K562 (cell line): ENCODE results near the gene MOK. TPM values are rescaled to one million over a fixed set of nuclear protein-coding genes. Genes with fewer than 3 reads are reported as not detected.

Source experiments
- ATAC-seq: fragments of 200-7000 bp; cut with Tn5 transposase; 3 replicates; pipeline ENCODE4 v1.9.1; 2020; ENCODE audit warnings: moderate library complexity
- BruUV-seq: library from RNA; stranded (reverse); fragments of 400-500 nt; replicated peaks from 2 replicates; lab custom pipeline; 2021; lab: Mats Ljungman, UMichigan
- CTCF ChIA-PET: fragments of 300-600 bp; formaldehyde crosslinking; extraction: SDS; loops from one replicate; lab custom pipeline; 2021; ENCODE audit warnings: low intra/inter-chr PET ratio; lab: Yijun Ruan, JAX
- POLR2A ChIA-PET: fragments of 300-600, 350-650 bp; sonication (Branson Sonifier 250); formaldehyde crosslinking; extraction: SDS; loops from one replicate; lab custom pipeline; 2021; ENCODE audit warnings: antibody characterized with exemption, inconsistent platforms; lab: Yijun Ruan, JAX
- DNase-seq, 4 experiments: peaks; one replicate each; pipeline versions ENCODE4 v3.0.0 to v3.0.0-alpha.2; 2011 to 2018; ENCODE audit warnings: low spot score in 3 of 4, mixed read lengths in 3 of 4; ENCODE audit errors: extremely low read depth in 1 of 4
- FAIRE-seq: peaks from 2 replicates; lab custom pipeline; 2011; peaks lifted over from hg19 to GRCh38; lab: Jason Lieb, UNC
- H2AFZ ChIP-seq: 2 replicates; pipeline ENCODE4 v1.6.0; 2011; ENCODE audit warnings: low read depth, low read length, control low read depth, inconsistent platforms
- H3K27ac ChIP-seq: fragments of 200-600 bp; 3 replicates; pipeline ENCODE4 v1.8.0; 2011; ENCODE audit warnings: low read depth, mild to moderate bottlenecking, control low read depth, inconsistent platforms, low read length, moderate library complexity, mixed read lengths; ENCODE audit errors: extremely low read depth
- H3K27me3 ChIP-seq, 2 experiments: fragments of 300-600 bp in 1 of 2; 2 replicates in 1 of 2; 3 replicates in 1 of 2; pipeline versions ENCODE4 v1.6.0 to v1.8.0; 2011; ENCODE audit warnings: inconsistent platforms in 2 of 2, low read length in 2 of 2, mild to moderate bottlenecking in 1 of 2, mixed read lengths in 1 of 2, moderate library complexity in 1 of 2; ENCODE audit not compliant: control insufficient read depth in 2 of 2, insufficient read depth in 2 of 2
- H3K36me3 ChIP-seq: fragments of 300-600 bp; 3 replicates; pipeline ENCODE4 v1.8.0; 2011; ENCODE audit warnings: mild to moderate bottlenecking, low read length, inconsistent platforms; ENCODE audit not compliant: control insufficient read depth, insufficient read depth
- H3K4me1 ChIP-seq, 2 experiments: fragments of 200-600 bp in 1 of 2; replicated peaks in 1 of 2; 2 replicates in 1 of 2; 3 replicates in 1 of 2; pipeline versions ENCODE4 v1.5.1 to v1.8.0; 2011; ENCODE audit warnings: inconsistent platforms in 2 of 2, low read length in 2 of 2, mild to moderate bottlenecking in 1 of 2, mixed read lengths in 1 of 2, moderate library complexity in 1 of 2; ENCODE audit not compliant: control insufficient read depth in 2 of 2, insufficient read depth in 2 of 2
- H3K4me2 ChIP-seq: 2 replicates; pipeline ENCODE4 v1.6.1; 2011; ENCODE audit warnings: low read length, control low read depth, inconsistent platforms, mixed read lengths; ENCODE audit not compliant: insufficient read depth
- H3K4me3 ChIP-seq: fragments of 200-600 bp; sonication (generic), shearing (Covaris generic); 2 replicates; pipeline ENCODE4 v1.5.1; 2016; ENCODE audit warnings: control low read depth, inconsistent platforms
- H3K79me2 ChIP-seq: fragments of 200-600 bp; 3 replicates; pipeline ENCODE4 v1.8.0; 2011; ENCODE audit warnings: low read length, inconsistent platforms; ENCODE audit not compliant: control insufficient read depth, insufficient read depth
- H3K9ac ChIP-seq, 2 experiments: 2 replicates each; pipeline versions ENCODE4 v1.6.0 to v1.6.1; 2011; ENCODE audit warnings: low read depth in 2 of 2, low read length in 2 of 2, control low read depth in 1 of 2, inconsistent platforms in 1 of 2, mild to moderate bottlenecking in 1 of 2, mixed read lengths in 1 of 2; ENCODE audit not compliant: insufficient read depth in 1 of 2
- H3K9me1 ChIP-seq: one replicate; pipeline ENCODE4 v1.6.0; 2011; ENCODE audit warnings: inconsistent platforms, mild to moderate bottlenecking, low read length, moderate library complexity; ENCODE audit not compliant: control insufficient read depth, insufficient read depth
- H3K9me3 ChIP-seq: replicated peaks from 2 replicates; pipeline ENCODE4 v1.5.1; 2011; ENCODE audit warnings: low read depth, low read length, inconsistent platforms; ENCODE audit not compliant: control insufficient read depth, insufficient read depth
- H4K20me1 ChIP-seq: replicated peaks from 2 replicates; pipeline ENCODE4 v1.6.1; 2011; ENCODE audit warnings: low read length, inconsistent platforms, mixed read lengths; ENCODE audit not compliant: control insufficient read depth, insufficient read depth
- BDP1 ChIP-seq: IDR thresholded peaks from 3 replicates; pipeline ENCODE4 v1.6.1; 2011; ENCODE audit not compliant: insufficient read length, insufficient read depth
- HDGF ChIP-seq: fragments of 450-650 bp; IDR thresholded peaks from 2 replicates; pipeline ENCODE4 v1.6.1; 2016
- MCM3 ChIP-seq: fragments of 450-650 bp; IDR thresholded peaks from 2 replicates; pipeline ENCODE4 v1.6.1; 2016
- MEF2D ChIP-seq: conservative IDR thresholded peaks from 2 replicates; pipeline ENCODE4 v1.6.1; 2016; ENCODE audit warnings: low read depth, missing genetic modification characterization, missing compliant biosample characterization
- NEUROD1 ChIP-seq: fragments of 150-350 bp; IDR thresholded peaks from 2 replicates; pipeline ENCODE4 v1.6.1; 2014; ENCODE audit warnings: borderline replicate concordance, low read length, low read depth; ENCODE audit not compliant: partially characterized antibody
- RBM15 ChIP-seq: fragments of 200-400 bp; formaldehyde crosslinking; IDR thresholded peaks from 2 replicates; pipeline ENCODE4 v1.6.1; 2018; ENCODE audit warnings: mild to moderate bottlenecking, low read length, moderate library complexity; ENCODE audit not compliant: insufficient read depth
- RFX7 ChIP-seq: fragments of 250-450 bp; sonication (Bioruptor Pico); IDR thresholded peaks from 2 replicates; pipeline ENCODE4 v1.5.1; 2021; ENCODE audit warnings: mild to moderate bottlenecking
- SETDB1 ChIP-seq: IDR thresholded peaks from one replicate; pipeline ENCODE4 v1.6.1; 2012; ENCODE audit warnings: low read length, control low read depth, inconsistent platforms
- SMARCC2 ChIP-seq: fragments of 450-650 bp; IDR thresholded peaks from 2 replicates; pipeline ENCODE4 v1.6.1; 2017; ENCODE audit warnings: antibody characterized with exemption, moderate library complexity, mild to moderate bottlenecking, low read depth
- TAL1 ChIP-seq: fragments of 450-650 bp; IDR thresholded peaks from 2 replicates; pipeline ENCODE4 v1.6.1; 2016; ENCODE audit warnings: mild to moderate bottlenecking
- THRAP3 ChIP-seq: fragments of 450-650 bp; IDR thresholded peaks from 2 replicates; pipeline ENCODE4 v1.6.1; 2016; ENCODE audit warnings: mild to moderate bottlenecking, inconsistent platforms, borderline replicate concordance
- TRIM28 ChIP-seq: fragments of 450-650 bp; IDR thresholded peaks from 2 replicates; pipeline ENCODE4 v1.6.1; 2017
- ZNF175 ChIP-seq: fragments of 200-800 bp; sonication (Bioruptor generic); IDR thresholded peaks from 2 replicates; pipeline ENCODE4 v1.6.1; 2016; ENCODE audit warnings: low read depth, mild to moderate bottlenecking, missing genetic modification characterization, missing compliant biosample characterization
- ZNF316 ChIP-seq: fragments of 450-650 bp; IDR thresholded peaks from 2 replicates; pipeline ENCODE4 v1.6.1; 2016
- WGBS: fragments of 100-300 bp; shearing (Covaris generic); methylation state at CpG from one replicate; pipeline ENCODE4 v1.1.6; 2016; ENCODE audit warnings: low coverage, mixed read lengths; ENCODE audit not compliant: insufficient coverage; ENCODE audit errors: missing lambda C conversion rate; 5-methylcytosine and 5-hydroxymethylcytosine counted together
- in situ Hi-C: fragments of 300-500 bp; cut with MboI; formaldehyde crosslinking; loops from 4 replicates; pipeline ENCODE4 v1.15.0; 2018; ENCODE audit warnings: inconsistent platforms, mixed read lengths
- intact Hi-C: fragments of 100-400 bp; cut with micrococcal nuclease; formaldehyde crosslinking; loops from 2 replicates; pipeline ENCODE4 v1.14.2; 2022
- polyA plus RNA-seq, 8 experiments: library from polyadenylated mRNA; depleted of rRNA in 4 of 8; stranded (reverse) in 5 of 8; unstranded in 3 of 8; fragments of >200 nt; fragmentation: Nextera tagmentation in 2 of 8; fragmentation: Illumina TruSeq in 1 of 8; extraction: Ambion mirVana in 2 of 8; extraction: Trizol in 1 of 8; gene quantifications; 2 replicates each; pipeline versions ENCODE4 v1.2.1 to v1.2.3, GENCODE V29; 2011 to 2014; ENCODE audit warnings: inconsistent platforms in 1 of 8, missing spikeins in 1 of 8
- total RNA-seq, 7 experiments: library from RNA; depleted of rRNA in 6 of 7; stranded (reverse); fragments of >200 nt in 6 of 7; fragmentation: Illumina TruSeq in 2 of 7; extraction: Trizol in 2 of 7; gene quantifications; 2 replicates each; pipeline versions ENCODE4 v1.2.1 to v1.2.3, GENCODE V29; 2011 to 2021; ENCODE audit warnings: low replicate concordance in 1 of 7
- TF ChIP-seq, protein P1 (sequence below): sonication (generic); IDR thresholded peaks from 2 replicates; pipeline ENCODE4 v1.6.1; 2016
- TF ChIP-seq, protein P2 (sequence below), 2 experiments: fragments of 450-650 bp; conservative IDR thresholded peaks; 2 replicates each; pipeline ENCODE4 v1.6.1; 2017; ENCODE audit warnings: mild to moderate bottlenecking in 2 of 2, moderate library complexity in 2 of 2
- TF ChIP-seq, protein P3 (sequence below): sonication (generic); formaldehyde crosslinking; IDR thresholded peaks from 2 replicates; pipeline ENCODE4 v1.8.1; 2023; ENCODE audit warnings: mild to moderate bottlenecking, missing genetic modification reagents, moderate library complexity
- TF ChIP-seq, protein P4 (sequence below): fragments of 250-450 bp; sonication (Bioruptor Pico); IDR thresholded peaks from 2 replicates; pipeline ENCODE4 v1.9.0; 2021; ENCODE audit warnings: mild to moderate bottlenecking, inconsistent platforms

Gene MOK
- total and polyA plus RNA-seq, 9 of the 15 experiments (the other 6 are each of a cell fraction or from before 2014, with no cell fraction given) = 1.3 to 8.4 (median 5.3) TPM

DNA sequence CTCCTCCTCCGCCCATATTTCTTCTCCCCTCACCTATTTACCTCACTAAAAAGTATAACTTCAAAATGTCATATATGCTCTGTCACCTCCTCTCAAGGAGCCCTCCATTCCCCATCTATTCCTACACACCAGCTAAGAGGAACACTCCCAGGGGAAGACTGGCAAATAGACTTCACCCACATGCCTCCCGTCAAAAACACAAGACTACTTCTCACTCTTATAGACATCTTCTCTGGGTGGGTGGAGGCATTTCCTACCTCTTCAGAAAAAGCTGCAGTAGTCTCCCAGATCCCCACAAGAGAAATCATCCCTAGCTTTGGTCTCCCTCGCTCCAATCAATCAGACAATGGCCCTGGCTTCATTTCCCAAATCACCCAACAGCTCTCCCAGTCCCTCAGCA lies 66.2 kb downstream of the MOK start (continued):
- TF ChIP-seq, protein P1, sequence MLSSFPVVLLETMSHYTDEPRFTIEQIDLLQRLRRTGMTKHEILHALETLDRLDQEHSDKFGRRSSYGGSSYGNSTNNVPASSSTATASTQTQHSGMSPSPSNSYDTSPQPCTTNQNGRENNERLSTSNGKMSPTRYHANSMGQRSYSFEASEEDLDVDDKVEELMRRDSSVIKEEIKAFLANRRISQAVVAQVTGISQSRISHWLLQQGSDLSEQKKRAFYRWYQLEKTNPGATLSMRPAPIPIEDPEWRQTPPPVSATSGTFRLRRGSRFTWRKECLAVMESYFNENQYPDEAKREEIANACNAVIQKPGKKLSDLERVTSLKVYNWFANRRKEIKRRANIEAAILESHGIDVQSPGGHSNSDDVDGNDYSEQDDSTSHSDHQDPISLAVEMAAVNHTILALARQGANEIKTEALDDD = no peak
- TF ChIP-seq, all 486 proteins: peak for 0

DNA sequence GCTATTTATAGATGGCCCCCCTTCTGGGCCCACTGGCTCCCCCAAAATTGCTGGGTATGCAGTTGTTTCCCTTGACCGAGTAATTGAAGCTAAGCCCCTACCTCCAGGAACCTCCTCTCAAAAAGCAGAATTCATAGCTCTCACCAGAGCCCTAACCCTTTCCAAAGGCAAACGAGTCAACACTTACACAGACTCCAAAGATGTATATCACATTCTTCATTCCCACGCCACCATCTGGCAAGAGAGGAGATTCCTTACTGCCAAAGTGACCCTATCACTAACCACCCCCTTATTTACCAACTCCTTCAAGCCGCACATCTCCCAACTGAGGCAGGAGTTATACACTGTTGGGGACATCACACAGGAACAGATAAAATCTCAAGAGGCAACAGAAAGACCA lies 66.8 kb downstream of the MOK start:
- POLR2A ChIA-PET = interaction anchor here (0.6 to 0.8 kb wide), 2 partner anchors 14 to 327 kb away, joined by 3 read pairs; no protein-coding TSS in a partner anchor
- FAIRE-seq (no peak), DNase-seq (no peak), ATAC-seq (no peak)
- in situ Hi-C loops = loop anchor here (5.0 kb wide), 1 partner anchor 74 kb away; no protein-coding TSS in a partner anchor
- H3K79me2 ChIP-seq = no peaks in the 10 kb centered on the region
- no peaks in the 10 kb centered on the region for H3K9me3 ChIP-seq
- no peak overlapping the region for H3K27ac ChIP-seq
- intact Hi-C loops = loop anchor here (10.0 kb wide), 1 partner anchor 197 kb away; no protein-coding TSS in a partner anchor
- no peaks in the 10 kb centered on the region for H3K36me3 ChIP-seq
- no peaks in the 10 kb centered on the region for H3K9me1 ChIP-seq
- CTCF ChIA-PET = no interaction called here
- no peaks in the 10 kb centered on the region for H4K20me1 ChIP-seq
- H2AFZ ChIP-seq = no peak overlapping the region
- no peak overlapping the region for H3K9ac ChIP-seq
- 6% methylated on average over 3 of the region's 4 CpGs for WGBS
- no peaks in the 10 kb centered on the region for H3K27me3 ChIP-seq
- peaks cover 4 to 12% of the 10 kb centered on the region in 2 experiments; a peak in 3 of 5 replicates for H3K4me1 ChIP-seq
- BruUV-seq = no TSS peak
- no peak overlapping the region for H3K4me3 ChIP-seq
- H3K4me2 ChIP-seq = no peak overlapping the region
- TF ChIP-seq BDP1 (no peak), RBM15 (no peak), HDGF (no peak), RFX7 (CRISPR knock-in tag) (no peak), TAL1 (no peak), TRIM28 (no peak), MEF2D (tag) (no peak), NEUROD1 (no peak), MCM3 (no peak), ZNF175 (no peak), ZNF316 (no peak), SMARCC2 (no peak), THRAP3 (no peak), SETDB1 (no peak)
- TF ChIP-seq, protein P2, sequence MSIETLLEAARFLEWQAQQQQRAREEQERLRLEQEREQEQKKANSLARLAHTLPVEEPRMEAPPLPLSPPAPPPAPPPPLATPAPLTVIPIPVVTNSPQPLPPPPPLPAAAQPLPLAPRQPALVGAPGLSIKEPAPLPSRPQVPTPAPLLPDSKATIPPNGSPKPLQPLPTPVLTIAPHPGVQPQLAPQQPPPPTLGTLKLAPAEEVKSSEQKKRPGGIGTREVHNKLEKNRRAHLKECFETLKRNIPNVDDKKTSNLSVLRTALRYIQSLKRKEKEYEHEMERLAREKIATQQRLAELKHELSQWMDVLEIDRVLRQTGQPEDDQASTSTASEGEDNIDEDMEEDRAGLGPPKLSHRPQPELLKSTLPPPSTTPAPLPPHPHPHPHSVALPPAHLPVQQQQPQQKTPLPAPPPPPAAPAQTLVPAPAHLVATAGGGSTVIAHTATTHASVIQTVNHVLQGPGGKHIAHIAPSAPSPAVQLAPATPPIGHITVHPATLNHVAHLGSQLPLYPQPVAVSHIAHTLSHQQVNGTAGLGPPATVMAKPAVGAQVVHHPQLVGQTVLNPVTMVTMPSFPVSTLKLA (conservative IDR thresholded peaks at IDR 0.05) = no peak
- TF ChIP-seq, protein P3, sequence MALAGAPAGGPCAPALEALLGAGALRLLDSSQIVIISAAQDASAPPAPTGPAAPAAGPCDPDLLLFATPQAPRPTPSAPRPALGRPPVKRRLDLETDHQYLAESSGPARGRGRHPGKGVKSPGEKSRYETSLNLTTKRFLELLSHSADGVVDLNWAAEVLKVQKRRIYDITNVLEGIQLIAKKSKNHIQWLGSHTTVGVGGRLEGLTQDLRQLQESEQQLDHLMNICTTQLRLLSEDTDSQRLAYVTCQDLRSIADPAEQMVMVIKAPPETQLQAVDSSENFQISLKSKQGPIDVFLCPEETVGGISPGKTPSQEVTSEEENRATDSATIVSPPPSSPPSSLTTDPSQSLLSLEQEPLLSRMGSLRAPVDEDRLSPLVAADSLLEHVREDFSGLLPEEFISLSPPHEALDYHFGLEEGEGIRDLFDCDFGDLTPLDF (CRISPR knock-in tag) = no peak
- TF ChIP-seq, protein P4, sequence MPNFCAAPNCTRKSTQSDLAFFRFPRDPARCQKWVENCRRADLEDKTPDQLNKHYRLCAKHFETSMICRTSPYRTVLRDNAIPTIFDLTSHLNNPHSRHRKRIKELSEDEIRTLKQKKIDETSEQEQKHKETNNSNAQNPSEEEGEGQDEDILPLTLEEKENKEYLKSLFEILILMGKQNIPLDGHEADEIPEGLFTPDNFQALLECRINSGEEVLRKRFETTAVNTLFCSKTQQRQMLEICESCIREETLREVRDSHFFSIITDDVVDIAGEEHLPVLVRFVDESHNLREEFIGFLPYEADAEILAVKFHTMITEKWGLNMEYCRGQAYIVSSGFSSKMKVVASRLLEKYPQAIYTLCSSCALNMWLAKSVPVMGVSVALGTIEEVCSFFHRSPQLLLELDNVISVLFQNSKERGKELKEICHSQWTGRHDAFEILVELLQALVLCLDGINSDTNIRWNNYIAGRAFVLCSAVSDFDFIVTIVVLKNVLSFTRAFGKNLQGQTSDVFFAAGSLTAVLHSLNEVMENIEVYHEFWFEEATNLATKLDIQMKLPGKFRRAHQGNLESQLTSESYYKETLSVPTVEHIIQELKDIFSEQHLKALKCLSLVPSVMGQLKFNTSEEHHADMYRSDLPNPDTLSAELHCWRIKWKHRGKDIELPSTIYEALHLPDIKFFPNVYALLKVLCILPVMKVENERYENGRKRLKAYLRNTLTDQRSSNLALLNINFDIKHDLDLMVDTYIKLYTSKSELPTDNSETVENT = no peak
